Fibroblast of villous mesenchyme (primary cell): ENCODE results near the gene SPDYE4. TPM values are rescaled to one million over a fixed set of nuclear protein-coding genes. Genes with fewer than 3 reads are reported as not detected.
"Not testable (repeated sequence)": the region's sequence is repeated elsewhere in the genome, so short reads cannot be mapped to it uniquely, and the experiment has no call there.

Experiments used
- DNase-seq: peaks from one replicate; pipeline ENCODE4 v3.0.0-alpha.2; 2010; ENCODE audit warnings: low read depth
- H3K4me3 ChIP-seq: 2 replicates; pipeline ENCODE4 v1.5.1; 2011; ENCODE audit warnings: low read depth, mild to moderate bottlenecking, low read length
- CTCF ChIP-seq: IDR thresholded peaks from 2 replicates; pipeline ENCODE4 v1.5.1; 2012; ENCODE audit warnings: low read depth, mild to moderate bottlenecking, low read length; ENCODE audit not compliant: insufficient read depth
- total RNA-seq: library from RNA; depleted of rRNA; stranded (reverse); fragments of >200 nt; gene quantifications from 2 replicates; pipeline ENCODE4 v1.2.3, GENCODE V29; 2012

Gene SPDYE4, protein sequence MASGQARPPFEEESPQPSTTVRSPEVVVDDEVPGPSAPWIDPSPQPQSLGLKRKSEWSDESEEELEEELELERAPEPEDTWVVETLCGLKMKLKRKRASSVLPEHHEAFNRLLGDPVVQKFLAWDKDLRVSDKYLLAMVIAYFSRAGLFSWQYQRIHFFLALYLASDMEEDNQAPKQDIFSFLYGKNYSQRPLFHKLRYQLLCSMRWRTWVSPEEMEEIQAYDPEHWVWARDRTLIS
- not detected in 2 replicates for total RNA-seq

- TF ChIP-seq CTCF = no peak
- H3K4me3 ChIP-seq = no peak within 1 kb of the TSS
- no peak for DNase-seq
These were observed at the start of gene SPDYE4 for GRCh38 chr17:8758137-8758596. SPDYE4 (minus strand) TSS chr17:8758546; CDS start chr17:8758382, 164 bp downstream.

- DNase-seq = peak; percentile 4
- TF ChIP-seq CTCF = no peak
- H3K4me3 ChIP-seq = no peak overlapping the region
These were observed 48.7 kb upstream of the SPDYE4 start for GRCh38 chr17:8806926-8807550.

DNA sequence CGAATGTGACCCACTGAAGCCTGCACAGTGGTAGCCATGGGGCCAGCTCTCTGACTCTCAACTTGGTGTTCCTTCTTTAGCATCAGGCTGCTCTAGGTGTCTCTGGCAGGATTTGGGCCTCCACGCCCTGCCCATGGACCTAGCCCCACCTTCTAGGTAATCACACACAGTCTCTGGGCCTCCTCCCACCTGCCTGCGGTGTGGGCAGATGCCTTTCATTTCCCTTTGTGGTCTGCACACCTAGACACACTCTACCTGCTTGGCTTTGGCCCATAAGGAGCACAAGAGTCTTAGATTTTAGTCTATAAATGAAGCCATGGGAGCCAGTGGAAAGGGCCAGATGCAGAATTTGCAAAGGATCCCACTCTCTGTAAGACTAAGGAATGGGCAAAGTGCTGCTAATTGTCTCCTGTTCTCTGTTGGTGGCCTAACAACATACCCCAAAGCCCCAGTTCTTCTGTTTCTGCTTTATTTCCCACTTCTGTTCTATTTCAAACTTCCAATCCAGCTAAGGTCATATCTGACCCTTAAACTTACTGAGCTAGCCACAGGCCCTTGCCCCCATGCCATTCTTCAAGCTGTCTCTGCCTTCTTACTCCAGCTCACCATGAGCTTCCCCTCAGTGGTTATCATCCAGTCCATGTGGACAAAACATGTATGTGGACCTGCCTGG lies 48.0 kb upstream of the SPDYE4 start:
- no peak for TF ChIP-seq CTCF
- DNase-seq = no peak

GRCh38 chr17:8805396-8805795 lies 47.0 kb upstream of the SPDYE4 start:
- not testable (repeated sequence) for H3K4me3 ChIP-seq, DNase-seq

More for the DNA sequence above, 48.0 kb upstream of the SPDYE4 start:
- no peak overlapping the region for H3K4me3 ChIP-seq

DNA sequence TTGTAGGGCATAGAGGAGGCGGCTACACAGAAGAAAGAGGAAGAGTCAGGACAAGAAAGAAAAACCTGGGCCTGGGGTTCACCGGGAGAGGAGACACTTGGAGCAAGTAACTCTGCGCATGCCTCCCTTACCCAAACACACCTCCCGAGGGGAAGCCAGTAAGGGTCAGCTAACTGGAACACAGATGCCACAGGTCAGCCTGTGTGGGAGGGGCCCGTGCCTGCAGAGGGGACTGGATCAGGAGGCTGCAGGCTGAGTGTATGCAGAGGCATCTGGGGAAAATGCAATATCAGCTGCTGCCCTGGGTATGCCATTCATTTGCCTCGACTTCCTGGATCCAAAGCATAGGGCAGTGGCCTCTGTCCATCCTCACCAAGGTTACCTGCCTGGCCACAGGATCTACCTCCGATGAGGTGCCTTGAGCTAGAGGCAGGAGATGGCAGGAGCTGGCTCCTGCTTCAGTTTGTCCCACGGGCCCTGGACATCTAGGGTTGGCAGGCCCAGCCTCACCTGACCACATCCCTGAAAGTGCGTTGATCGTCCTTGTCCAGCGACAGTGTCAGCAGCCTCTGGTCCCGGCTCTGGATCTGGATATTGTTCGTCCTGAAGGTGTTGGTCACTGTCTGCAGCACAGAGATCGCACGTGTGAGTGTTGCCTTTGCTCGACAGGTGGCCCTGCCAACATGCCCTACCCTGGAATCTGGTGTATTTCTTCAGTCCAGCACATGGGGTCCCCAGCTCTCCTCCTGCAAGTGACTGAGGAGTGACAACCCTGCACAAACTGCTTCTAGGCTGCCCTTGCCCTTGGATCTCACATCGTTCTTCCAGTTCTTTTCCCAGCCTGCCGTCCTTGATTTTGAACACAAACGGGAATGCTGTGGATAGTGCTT lies 45.4 kb upstream of the SPDYE4 start:
- DNase-seq = no peak
- TF ChIP-seq CTCF = no peak
- H3K4me3 ChIP-seq = no peak overlapping the region

GRCh38 chr17:8801135-8801840 lies 42.9 kb upstream of the SPDYE4 start:
- H3K4me3 ChIP-seq = no peak overlapping the region
- DNase-seq = no peak
- TF ChIP-seq CTCF = no peak
